ENCODE data around the gene TBC1D22A. TPM values are rescaled to one million over a fixed set of nuclear protein-coding genes. Genes with fewer than 3 reads are reported as not detected.

The TBC1D22A gene
- total and polyA plus RNA-seq, 2 experiments from 2014 or later, result 9.6 to 13.3 TPM

- Histone ChIP-seq H3K79me2 (replicated peaks; ENCODE audit: insufficient read depth) (no peaks in the 10 kb centered on the region), H3K27me3 (ENCODE audit: insufficient read depth) (no peaks in the 10 kb centered on the region), H3K9me2 (ENCODE audit: insufficient read depth) (no peaks in the 10 kb centered on the region), H3K4me2 (no peak overlapping the region), H3K36me3 (ENCODE audit: insufficient read depth) (no peaks in the 10 kb centered on the region), H3K4me3 (no peak overlapping the region), H3K27ac (ENCODE audit: low read depth) (no peak overlapping the region), H4K20me1 (replicated peaks; ENCODE audit: insufficient read depth) (no peaks in the 10 kb centered on the region), H2AFZ (no peak overlapping the region), H3F3A (replicated peaks; ENCODE audit: low read depth) (no peaks in the 10 kb centered on the region), H3K4me1 (ENCODE audit: insufficient read depth) (no peaks in the 10 kb centered on the region)
- Mint-ChIP-seq H3K4me1 (no peaks in the 10 kb centered on the region; the same call in 2 of the 3 replicates), H3K9me3 (peaks cover 80% of the 10 kb centered on the region), H3K27ac (no peak overlapping the region), H3K27me3 (ENCODE audit: insufficient read depth, low read depth, poor library complexity) (peaks cover 4% of the 10 kb centered on the region), H3K36me3 (ENCODE audit: low read depth) (peaks cover 13% of the 10 kb centered on the region), H3K4me3 (no peak overlapping the region)
- no peak for DNase-seq (ENCODE audit: low spot score)
- no peak for TF ChIP-seq STAT1 (IDR thresholded peaks at IDR 0.05; ENCODE audit: unreplicated experiment)
- TF ChIP-seq JUNB (IDR thresholded peaks at IDR 0.05; ENCODE audit: unreplicated experiment), result no peak
- TF ChIP-seq ETS1 (IDR thresholded peaks at IDR 0.05), result no peak
- TF ChIP-seq EZH2 (IDR thresholded peaks at IDR 0.05; ENCODE audit: low read depth, unreplicated experiment), result no peak
- TF ChIP-seq CTCF (conservative IDR thresholded peaks at IDR 0.05; ENCODE audit: low read depth in 2 of 2), result no peak
- TF ChIP-seq POLR2AphosphoS5 (IDR thresholded peaks at IDR 0.05; ENCODE audit: low read depth), result no peak
- no peak for TF ChIP-seq NANOG (IDR thresholded peaks at IDR 0.05; ENCODE audit: borderline replicate concordance)
- no peak for TF ChIP-seq ZNF331 (CRISPR knock-in tag; IDR thresholded peaks at IDR 0.05; ENCODE audit: low read depth)
- TF ChIP-seq ZNF114 (CRISPR knock-in tag; IDR thresholded peaks at IDR 0.05), result no peak
- TF ChIP-seq CREB1 (CRISPR knock-in tag; IDR thresholded peaks at IDR 0.05; ENCODE audit: low read depth), result no peak
- TF ChIP-seq ZNF462 (CRISPR knock-in tag; IDR thresholded peaks at IDR 0.05), result no peak
- TF ChIP-seq REST (IDR thresholded peaks at IDR 0.05; ENCODE audit: unreplicated experiment), result no peak
- TF ChIP-seq EZH2phosphoT487 (IDR thresholded peaks at IDR 0.05; ENCODE audit: unreplicated experiment), result no peak
- no peak for ATAC-seq
Observed at GRCh38 chr22:47190276-47190956, 428.0 kb downstream of the TBC1D22A start.
